ENCODE data around the gene TBC1D22A.
"Not testable (repeated sequence)": the region's sequence is repeated elsewhere in the genome, so short reads cannot be mapped to it uniquely, and the experiment has no call there.

The TBC1D22A gene

GRCh38 chr22:46775850-46776826 lies 13.7 kb downstream of the TBC1D22A start:
- no peak for DNase-seq

GRCh38 chr22:46776876-46777608 lies 14.6 kb downstream of the TBC1D22A start:
- DNase-seq: no peak

GRCh38 chr22:46777609-46777970 lies 15.1 kb downstream of the TBC1D22A start:
- DNase-seq: no peak

GRCh38 chr22:46779023-46779422 lies 16.6 kb downstream of the TBC1D22A start:
- no peak for DNase-seq

- DNase-seq: no peak
Measured at GRCh38 chr22:46779651-46780050, 17.2 kb downstream of the TBC1D22A start.

- DNase-seq: no peak
Measured at GRCh38 chr22:46780453-46780852, 18.0 kb downstream of the TBC1D22A start.

GRCh38 chr22:46781291-46781690 lies 18.8 kb downstream of the TBC1D22A start:
- DNase-seq: no peak

GRCh38 chr22:46782200-46782599 lies 19.8 kb downstream of the TBC1D22A start:
- not testable (repeated sequence) for DNase-seq

- DNase-seq: no peak
Measured at GRCh38 chr22:46783721-46784120, 21.3 kb downstream of the TBC1D22A start.

- no peak for DNase-seq
Measured at GRCh38 chr22:46788441-46789172, 26.2 kb downstream of the TBC1D22A start.

- DNase-seq: no peak
Measured at GRCh38 chr22:46789992-46790391, 27.5 kb downstream of the TBC1D22A start.

GRCh38 chr22:46791201-46791731 lies 28.8 kb downstream of the TBC1D22A start:
- no peak for DNase-seq

GRCh38 chr22:46792061-46792796 lies 29.8 kb downstream of the TBC1D22A start:
- DNase-seq: no peak

GRCh38 chr22:46792841-46793261 lies 30.4 kb downstream of the TBC1D22A start:
- no peak for DNase-seq

GRCh38 chr22:46793497-46793896 lies 31.0 kb downstream of the TBC1D22A start:
- DNase-seq: no peak

GRCh38 chr22:46794067-46794466 lies 31.6 kb downstream of the TBC1D22A start:
- DNase-seq: no peak

GRCh38 chr22:46794491-46794890 lies 32.0 kb downstream of the TBC1D22A start:
- no peak for DNase-seq

- DNase-seq: no peak
Measured at GRCh38 chr22:46795140-46795539, 32.7 kb downstream of the TBC1D22A start.

- no peak for DNase-seq
Measured at GRCh38 chr22:46795845-46796565, 33.6 kb downstream of the TBC1D22A start.

- DNase-seq: no peak
Measured at GRCh38 chr22:46796566-46797195, 34.2 kb downstream of the TBC1D22A start.

GRCh38 chr22:46797355-46797754 lies 34.9 kb downstream of the TBC1D22A start:
- no peak for DNase-seq

Measured in NCI-H2081 (cell line).